ENCODE data around the gene UBN1. TPM values are rescaled to one million over a fixed set of nuclear protein-coding genes. Genes with fewer than 3 reads are reported as not detected.

The UBN1 gene
- total and polyA plus RNA-seq, 10 of the 15 experiments (the other 5 are each of a cell fraction or from before 2014, with no cell fraction given), result 2.1 to 32.5 (median 13.9) TPM

- SMC1A ChIA-PET (ENCODE audit: uncharacterized antibody, unreplicated experiment), result interaction anchor here (1.8 kb wide), 1 partner anchor 28 kb away, joined by 5 read pairs; the partner anchor contains the start of gene ROGDI
These were observed 16.9 kb upstream of the UBN1 start for GRCh38 chr16:4830408-4830807.

More at GRCh38 chr16:4830408-4830807, 16.9 kb upstream of the UBN1 start:
- Histone ChIP-seq H3K36me3 (ENCODE audit: control insufficient read depth in 2 of 2, insufficient read depth in 2 of 2, low read length in 1 of 2) (peaks cover 30 to 39% of the 10 kb centered on the region in 2 experiments), H3K9ac (ENCODE audit: control insufficient read depth, insufficient read depth, low read length) (no peak overlapping the region), H3K4me1 (ENCODE audit: control insufficient read depth, insufficient read depth, low read length) (peaks cover 10% of the 10 kb centered on the region), H3K27me3 (replicated peaks in 1 of 2; ENCODE audit: control insufficient read depth in 2 of 2, insufficient read depth in 2 of 2, low read length in 1 of 2) (no peaks in the 10 kb centered on the region), H3K4me3 (no peak overlapping the region), H3K27ac (ENCODE audit: control insufficient read depth, insufficient read depth) (no peak overlapping the region), H2AFZ (ENCODE audit: control insufficient read depth, low read depth, low read length) (no peak overlapping the region), H4K20me1 (ENCODE audit: control insufficient read depth, insufficient read depth) (no peaks in the 10 kb centered on the region), H3K79me2 (ENCODE audit: control insufficient read depth, insufficient read depth, low read length) (no peaks in the 10 kb centered on the region), H3K4me2 (ENCODE audit: control insufficient read depth, insufficient read depth) (no peak overlapping the region), H3K9me3 (replicated peaks; ENCODE audit: control insufficient read depth, insufficient read depth, low read length) (no peaks in the 10 kb centered on the region)
- ATAC-seq (no peak), FAIRE-seq (no peak), DNase-seq (ENCODE audit: low read depth, low spot score) (no peak)
- in situ Hi-C loops (cut with MboI) (no loop called here), intact Hi-C loops (cut with micrococcal nuclease; ENCODE audit: unreplicated experiment) (no loop called here)
- TF ChIP-seq ASH2L (IDR thresholded peaks at IDR 0.05; ENCODE audit: borderline replicate concordance, low read depth) (no peak), JUND (IDR thresholded peaks at IDR 0.05; ENCODE audit: low read depth, low read length) (no peak), DPF2 (IDR thresholded peaks at IDR 0.05) (no peak), MXI1 (IDR thresholded peaks at IDR 0.05; ENCODE audit: low read depth, low read length) (no peak), MYC (IDR thresholded peaks at IDR 0.05; ENCODE audit: insufficient read depth, insufficient read length, insufficient replicate concordance, low read length, severe bottlenecking) (no peak), RAD51 (IDR thresholded peaks at IDR 0.05) (no peak), NKRF (conservative IDR thresholded peaks at IDR 0.05) (no peak), SKIL (IDR thresholded peaks at IDR 0.05; ENCODE audit: low read depth, poor library complexity, severe bottlenecking) (no peak), POLR2A (IDR thresholded peaks at IDR 0.05; ENCODE audit: low read depth, low read length) (no peak), SREBF2 (IDR thresholded peaks at IDR 0.05; ENCODE audit: low read length) (no peak)
- ChIA-PET CTCF (no interaction called here), RAD21 (ENCODE audit: unreplicated experiment) (no interaction called here), POLR2A (interaction anchor here (1.4 kb wide), 1 partner anchor 11 kb away, joined by 3 read pairs; no protein-coding TSS in a partner anchor)
- TSS peak; percentile 14 for BruUV-seq (replicated peaks)
- WGBS (ENCODE audit: insufficient coverage, insufficient replicate concordance, low lambda C conversion rate, missing lambda C conversion rate), result 88% methylated on average over 7 of the region's 7 CpGs
